Measurements from ENCODE around the gene PARP6.
A peak's percentile ranks its signal among the peaks of the same experiment; 100 is the strongest.

Gene PARP6

GRCh38 chr15:72236381-72237003 is 35.9 kb downstream of the PARP6 start:
- Histone ChIP-seq H2AK5ac (ENCODE audit: low read length, severe bottlenecking) (peak overlapping the region; percentile 98), H3K14ac (ENCODE audit: low read length in 2 of 2) (peak overlapping the region in 1 of 2 experiments; percentile 87), H3K9me3 (ENCODE audit: control insufficient read depth, low read length) (no peaks in the 10 kb centered on the region), H3K18ac (ENCODE audit: low read depth in 1 of 2, low read length in 2 of 2) (peak overlapping the region; percentile 94 to 97), H3K23ac (ENCODE audit: low read length in 2 of 2) (peak overlapping the region; percentile 75 to 96), H3K36me3 (ENCODE audit: control insufficient read depth in 1 of 2, insufficient read depth in 2 of 2, low read depth in 1 of 2, low read length in 2 of 2) (peaks cover 6 to 20% of the 10 kb centered on the region in 2 experiments), H2AFZ (ENCODE audit: low read depth, low read length) (no peak overlapping the region), H4K8ac (ENCODE audit: low read length) (peak overlapping the region; percentile 47), H3K4me2 (ENCODE audit: low read length, poor library complexity, severe bottlenecking) (peak overlapping the region; percentile 55), H2BK120ac (ENCODE audit: low read depth, low read length) (peak overlapping the region; percentile 95), H2BK12ac (ENCODE audit: low read length in 2 of 2) (peak overlapping the region; percentile 82 to 97), H2BK15ac (ENCODE audit: low read depth, poor library complexity, severe bottlenecking) (peak overlapping the region; percentile 94), H3K9ac (ENCODE audit: low read length) (peak overlapping the region; percentile 93), H3K27ac (ENCODE audit: low read length, poor library complexity, severe bottlenecking) (peak overlapping the region; percentile 100), H3K79me1 (replicated peaks; ENCODE audit: low read length, poor library complexity, severe bottlenecking) (peaks cover 11% of the 10 kb centered on the region), H3K4me3 (ENCODE audit: insufficient read depth in 1 of 2, low read depth in 1 of 2, low read length in 2 of 2) (peak overlapping the region in 1 of 2 experiments; percentile 82), H3K4ac (ENCODE audit: low read depth in 1 of 2, low read length in 2 of 2) (peak overlapping the region; percentile 94 to 97), H3K4me1 (ENCODE audit: control insufficient read depth, insufficient read depth, low read depth, low read length) (peaks cover 17% of the 10 kb centered on the region), H4K91ac (ENCODE audit: low read length) (peak overlapping the region; percentile 97), H2BK5ac (ENCODE audit: low read depth, low read length, poor library complexity, severe bottlenecking) (peak overlapping the region; percentile 8), H3K27me3 (ENCODE audit: control insufficient read depth in 1 of 2, insufficient read depth in 1 of 2, low read length in 2 of 2) (no peaks in the 10 kb centered on the region)
- no peak for DNase-seq
- 69% methylated on average over 2 of the region's 2 CpGs for WGBS

- H3K14ac ChIP-seq (ENCODE audit: low read length in 2 of 2): no peak overlapping the region
- H2BK120ac ChIP-seq (ENCODE audit: low read depth, low read length): no peak overlapping the region
- no peak overlapping the region for H3K4ac ChIP-seq (ENCODE audit: low read depth in 1 of 2, low read length in 2 of 2)
- H3K27me3 ChIP-seq (ENCODE audit: control insufficient read depth in 1 of 2, insufficient read depth in 1 of 2, low read length in 2 of 2): no peaks in the 10 kb centered on the region
- peak overlapping the region; percentile 93 for H2AK5ac ChIP-seq (ENCODE audit: low read length, severe bottlenecking)
- H3K18ac ChIP-seq (ENCODE audit: low read depth in 1 of 2, low read length in 2 of 2): peak overlapping the region in 1 of 2 experiments; percentile 41
- H3K9ac ChIP-seq (ENCODE audit: low read length): peak overlapping the region; percentile 17
- no peak overlapping the region for H3K27ac ChIP-seq (ENCODE audit: low read length, poor library complexity, severe bottlenecking)
- no peak overlapping the region for H3K23ac ChIP-seq (ENCODE audit: low read length in 2 of 2)
- peak overlapping the region in 1 of 2 experiments; percentile 83 for H2BK12ac ChIP-seq (ENCODE audit: low read length in 2 of 2)
- peaks cover 17% of the 10 kb centered on the region for H3K4me1 ChIP-seq (ENCODE audit: control insufficient read depth, insufficient read depth, low read depth, low read length)
- peaks cover 0 to 8% of the 10 kb centered on the region in 2 experiments for H3K36me3 ChIP-seq (ENCODE audit: control insufficient read depth in 1 of 2, insufficient read depth in 2 of 2, low read depth in 1 of 2, low read length in 2 of 2)
- H2BK5ac ChIP-seq (ENCODE audit: low read depth, low read length, poor library complexity, severe bottlenecking): no peak overlapping the region
- H2AFZ ChIP-seq (ENCODE audit: low read depth, low read length): no peak overlapping the region
- peaks cover 11% of the 10 kb centered on the region for H3K79me1 ChIP-seq (replicated peaks; ENCODE audit: low read length, poor library complexity, severe bottlenecking)
- no peak overlapping the region for H3K4me2 ChIP-seq (ENCODE audit: low read length, poor library complexity, severe bottlenecking)
- H3K4me3 ChIP-seq (ENCODE audit: insufficient read depth in 1 of 2, low read depth in 1 of 2, low read length in 2 of 2): no peak overlapping the region
- peak overlapping the region; percentile 30 for H4K8ac ChIP-seq (ENCODE audit: low read length)
- peak overlapping the region; percentile 85 for H4K91ac ChIP-seq (ENCODE audit: low read length)
- no peak overlapping the region for H2BK15ac ChIP-seq (ENCODE audit: low read depth, poor library complexity, severe bottlenecking)
- DNase-seq: no peak
- no peaks in the 10 kb centered on the region for H3K9me3 ChIP-seq (ENCODE audit: control insufficient read depth, low read length)
- WGBS: 97% methylated on average over 4 of the region's 4 CpGs
Observed at GRCh38 chr15:72235298-72235697, 37.1 kb downstream of the PARP6 start.

GRCh38 chr15:72233769-72234168 is 38.6 kb downstream of the PARP6 start:
- H2AK5ac ChIP-seq (ENCODE audit: low read length, severe bottlenecking): peak overlapping the region; percentile 19
- H2BK12ac ChIP-seq (ENCODE audit: low read length in 2 of 2): peak overlapping the region in 1 of 2 experiments; percentile 24
- peaks cover 17% of the 10 kb centered on the region for H3K4me1 ChIP-seq (ENCODE audit: control insufficient read depth, insufficient read depth, low read depth, low read length)
- WGBS: 100% methylated on average over 6 of the region's 6 CpGs
- H2AFZ ChIP-seq (ENCODE audit: low read depth, low read length): no peak overlapping the region
- no peaks in the 10 kb centered on the region for H3K36me3 ChIP-seq (ENCODE audit: control insufficient read depth in 1 of 2, insufficient read depth in 2 of 2, low read depth in 1 of 2, low read length in 2 of 2)
- DNase-seq: peak; percentile 31
- H2BK120ac ChIP-seq (ENCODE audit: low read depth, low read length): no peak overlapping the region
- H3K23ac ChIP-seq (ENCODE audit: low read length in 2 of 2): no peak overlapping the region
- no peak overlapping the region for H3K27ac ChIP-seq (ENCODE audit: low read length, poor library complexity, severe bottlenecking)
- H3K9ac ChIP-seq (ENCODE audit: low read length): no peak overlapping the region
- H3K4me2 ChIP-seq (ENCODE audit: low read length, poor library complexity, severe bottlenecking): no peak overlapping the region
- no peak overlapping the region for H3K14ac ChIP-seq (ENCODE audit: low read length in 2 of 2)
- H2BK15ac ChIP-seq (ENCODE audit: low read depth, poor library complexity, severe bottlenecking): no peak overlapping the region
- H4K8ac ChIP-seq (ENCODE audit: low read length): no peak overlapping the region
- no peak overlapping the region for H3K4ac ChIP-seq (ENCODE audit: low read depth in 1 of 2, low read length in 2 of 2)
- H3K4me3 ChIP-seq (ENCODE audit: insufficient read depth in 1 of 2, low read depth in 1 of 2, low read length in 2 of 2): no peak overlapping the region
- no peaks in the 10 kb centered on the region for H3K9me3 ChIP-seq (ENCODE audit: control insufficient read depth, low read length)
- peaks cover 11% of the 10 kb centered on the region for H3K79me1 ChIP-seq (replicated peaks; ENCODE audit: low read length, poor library complexity, severe bottlenecking)
- H2BK5ac ChIP-seq (ENCODE audit: low read depth, low read length, poor library complexity, severe bottlenecking): no peak overlapping the region
- no peak overlapping the region for H3K18ac ChIP-seq (ENCODE audit: low read depth in 1 of 2, low read length in 2 of 2)
- H4K91ac ChIP-seq (ENCODE audit: low read length): no peak overlapping the region
- H3K27me3 ChIP-seq (ENCODE audit: control insufficient read depth in 1 of 2, insufficient read depth in 1 of 2, low read length in 2 of 2): no peaks in the 10 kb centered on the region

- peak overlapping the region; percentile 76 for H4K8ac ChIP-seq (ENCODE audit: low read length)
- H3K27me3 ChIP-seq (ENCODE audit: control insufficient read depth in 1 of 2, insufficient read depth in 1 of 2, low read length in 2 of 2): no peaks in the 10 kb centered on the region
- peak overlapping the region; percentile 63 for H2AFZ ChIP-seq (ENCODE audit: low read depth, low read length)
- H3K18ac ChIP-seq (ENCODE audit: low read depth in 1 of 2, low read length in 2 of 2): peak overlapping the region; percentile 97 to 98
- H3K14ac ChIP-seq (ENCODE audit: low read length in 2 of 2): peak overlapping the region in 1 of 2 experiments; percentile 90
- H3K4me2 ChIP-seq (ENCODE audit: low read length, poor library complexity, severe bottlenecking): peak overlapping the region; percentile 90
- DNase-seq: peak; percentile 86
- peak overlapping the region; percentile 96 for H3K27ac ChIP-seq (ENCODE audit: low read length, poor library complexity, severe bottlenecking)
- H3K4ac ChIP-seq (ENCODE audit: low read depth in 1 of 2, low read length in 2 of 2): peak overlapping the region; percentile 73 to 95
- 2% methylated on average over 16 of the region's 16 CpGs for WGBS
- no peaks in the 10 kb centered on the region for H3K36me3 ChIP-seq (ENCODE audit: control insufficient read depth in 1 of 2, insufficient read depth in 2 of 2, low read depth in 1 of 2, low read length in 2 of 2)
- peak overlapping the region in 1 of 2 experiments; percentile 73 for H3K23ac ChIP-seq (ENCODE audit: low read length in 2 of 2)
- H2BK12ac ChIP-seq (ENCODE audit: low read length in 2 of 2): peak overlapping the region in 1 of 2 experiments; percentile 61
- peak overlapping the region; percentile 91 for H4K91ac ChIP-seq (ENCODE audit: low read length)
- H2AK5ac ChIP-seq (ENCODE audit: low read length, severe bottlenecking): peak overlapping the region; percentile 68
- peak overlapping the region; percentile 42 for H2BK120ac ChIP-seq (ENCODE audit: low read depth, low read length)
- H3K4me3 ChIP-seq (ENCODE audit: insufficient read depth in 1 of 2, low read depth in 1 of 2, low read length in 2 of 2): peak overlapping the region; percentile 91 to 98
- peaks cover 14% of the 10 kb centered on the region for H3K4me1 ChIP-seq (ENCODE audit: control insufficient read depth, insufficient read depth, low read depth, low read length)
- peak overlapping the region; percentile 99 for H2BK15ac ChIP-seq (ENCODE audit: low read depth, poor library complexity, severe bottlenecking)
- peak overlapping the region; percentile 99 for H3K9ac ChIP-seq (ENCODE audit: low read length)
- peaks cover 11% of the 10 kb centered on the region for H3K79me1 ChIP-seq (replicated peaks; ENCODE audit: low read length, poor library complexity, severe bottlenecking)
- H3K9me3 ChIP-seq (ENCODE audit: control insufficient read depth, low read length): no peaks in the 10 kb centered on the region
- H2BK5ac ChIP-seq (ENCODE audit: low read depth, low read length, poor library complexity, severe bottlenecking): peak overlapping the region; percentile 88
Observed at GRCh38 chr15:72231833-72232478, 40.4 kb downstream of the PARP6 start.

All from mesenchymal stem cell (in vitro differentiated cells and primary cell).